Hepatocyte (in vitro differentiated cells): ENCODE data around the gene WDR1. TPM values are rescaled to one million over a fixed set of nuclear protein-coding genes. Genes with fewer than 3 reads are reported as not detected.

ENCODE experiments used
- DNase-seq: peaks from one replicate; pipeline ENCODE4 v3.0.0-alpha.2; 2016; ENCODE audit warnings: low spot score
- H2AFZ ChIP-seq: fragments of 200-600 bp; sonication (generic); 2 replicates; pipeline ENCODE4 v1.6.0; 2016; ENCODE audit warnings: antibody characterized with exemption, mild to moderate bottlenecking
- H3K27ac ChIP-seq: fragments of 200-600 bp; sonication (generic); 2 replicates; pipeline ENCODE4 v1.5.1; 2016; ENCODE audit warnings: mild to moderate bottlenecking
- H3K27me3 ChIP-seq: fragments of 200-600 bp; sonication (generic); 2 replicates; pipeline ENCODE4 v1.6.1; 2016
- H3K36me3 ChIP-seq: fragments of 200-600 bp; sonication (generic); replicated peaks from 2 replicates; pipeline ENCODE4 v1.5.1; 2016; ENCODE audit warnings: low read depth; ENCODE audit not compliant: insufficient read depth
- H3K4me1 ChIP-seq: fragments of 200-600 bp; sonication (generic); 2 replicates; pipeline ENCODE4 v1.5.1; 2016; ENCODE audit warnings: mild to moderate bottlenecking, moderate library complexity; ENCODE audit not compliant: insufficient read depth
- H3K4me2 ChIP-seq: fragments of 200-600 bp; sonication (generic); 2 replicates; pipeline ENCODE4 v1.6.0; 2016
- H3K4me3 ChIP-seq: fragments of 200-600 bp; sonication (generic); 2 replicates; pipeline ENCODE4 v1.5.1; 2016; ENCODE audit warnings: mild to moderate bottlenecking
- H3K79me2 ChIP-seq: fragments of 200-600 bp; sonication (generic); 2 replicates; pipeline ENCODE4 v1.6.0; 2017; ENCODE audit warnings: mild to moderate bottlenecking
- H3K9me2 ChIP-seq: fragments of 200-600 bp; sonication (generic); replicated peaks from 2 replicates; pipeline ENCODE4 v1.6.0; 2017; ENCODE audit warnings: mild to moderate bottlenecking; ENCODE audit not compliant: insufficient read depth
- H3K9me3 ChIP-seq: fragments of 200-600 bp; sonication (generic); 2 replicates; pipeline ENCODE4 v1.5.1; 2016; ENCODE audit warnings: low read depth, mild to moderate bottlenecking
- H4K20me1 ChIP-seq: fragments of 200-600 bp; sonication (generic); 2 replicates; pipeline ENCODE4 v1.6.0; 2016; ENCODE audit warnings: mild to moderate bottlenecking; ENCODE audit not compliant: insufficient read depth, poor library complexity, severe bottlenecking
- CTCF ChIP-seq: fragments of 200-600 bp; sonication (generic); IDR thresholded peaks from 2 replicates; pipeline ENCODE4 v1.5.1; 2016; ENCODE audit warnings: antibody characterized with exemption, mild to moderate bottlenecking; ENCODE audit not compliant: poor library complexity
- EZH2 ChIP-seq: fragments of 200-600 bp; sonication (generic); IDR thresholded peaks from 2 replicates; pipeline ENCODE4 v1.6.1; 2016; ENCODE audit warnings: antibody characterized with exemption, mild to moderate bottlenecking, borderline replicate concordance
- EZH2phosphoT487 ChIP-seq: fragments of 200-600 bp; sonication (generic); IDR thresholded peaks from one replicate; pipeline ENCODE4 v1.6.1; 2018; ENCODE audit warnings: antibody characterized with exemption, mild to moderate bottlenecking, low read depth, moderate library complexity; ENCODE audit not compliant: unreplicated experiment, severe bottlenecking
- WGBS: methylation state at CpG from one replicate; pipeline ENCODE4 v1.1.6; 2016; ENCODE audit warnings: low lambda C conversion rate; ENCODE audit errors: missing lambda C conversion rate; 5-methylcytosine and 5-hydroxymethylcytosine counted together
- polyA plus RNA-seq: library from polyadenylated mRNA; unstranded; fragments of >200 nt; fragmentation: Nextera tagmentation; extraction: Ambion mirVana; gene quantifications from 2 replicates; pipeline ENCODE4 v1.2.1, GENCODE V29; 2016
- total RNA-seq: library from RNA; depleted of rRNA; stranded (reverse); fragments of >200 nt; gene quantifications from 2 replicates; pipeline ENCODE4 v1.2.3, GENCODE V29; 2014

WDR1 gene
- total and polyA plus RNA-seq, 2 experiments from 2014 or later: 176 to 179 TPM

- TF ChIP-seq CTCF: no peak
- no peak for TF ChIP-seq EZH2
- TF ChIP-seq EZH2phosphoT487: no peak
- Histone ChIP-seq H3K4me1 (peaks cover 18% of the 10 kb centered on the region), H4K20me1 (peaks cover 63% of the 10 kb centered on the region), H2AFZ (no peak overlapping the region), H3K9me3 (no peaks in the 10 kb centered on the region), H3K79me2 (peaks cover 76% of the 10 kb centered on the region), H3K27me3 (no peaks in the 10 kb centered on the region), H3K27ac (no peak overlapping the region), H3K4me2 (no peak overlapping the region), H3K36me3 (no peaks in the 10 kb centered on the region), H3K9me2 (no peaks in the 10 kb centered on the region), H3K4me3 (no peak overlapping the region)
- DNase-seq: no peak
- WGBS: 79% methylated on average over 12 of the region's 12 CpGs
Measured at GRCh38 chr4:10113362-10114047, 3.1 kb downstream of the WDR1 start.

GRCh38 chr4:10112658-10113284, 3.8 kb downstream of the WDR1 start:
- Histone ChIP-seq H3K9me2 (no peaks in the 10 kb centered on the region), H3K27me3 (no peaks in the 10 kb centered on the region), H3K36me3 (no peaks in the 10 kb centered on the region), H3K27ac (no peak overlapping the region), H3K9me3 (no peaks in the 10 kb centered on the region), H3K79me2 (peaks cover 83% of the 10 kb centered on the region), H2AFZ (no peak overlapping the region), H3K4me2 (no peak overlapping the region), H3K4me1 (peaks cover 17% of the 10 kb centered on the region), H3K4me3 (no peak overlapping the region), H4K20me1 (peaks cover 71% of the 10 kb centered on the region)
- no peak for TF ChIP-seq CTCF
- TF ChIP-seq EZH2: no peak
- TF ChIP-seq EZH2phosphoT487: no peak
- WGBS: 96% methylated on average over 16 of the region's 16 CpGs
- no peak for DNase-seq

- WGBS: 95% methylated on average over 13 of the region's 13 CpGs
- H3K4me2 ChIP-seq: no peak overlapping the region
- DNase-seq: no peak
- no peak for TF ChIP-seq CTCF
- TF ChIP-seq EZH2: no peak
- no peak for TF ChIP-seq EZH2phosphoT487
- H3K4me1 ChIP-seq: peaks cover 28% of the 10 kb centered on the region
- no peaks in the 10 kb centered on the region for H3K9me3 ChIP-seq
- H3K9me2 ChIP-seq: no peaks in the 10 kb centered on the region
- H3K27ac ChIP-seq: no peak overlapping the region
- no peaks in the 10 kb centered on the region for H3K27me3 ChIP-seq
- H3K4me3 ChIP-seq: no peak overlapping the region
- no peaks in the 10 kb centered on the region for H3K36me3 ChIP-seq
- H3K79me2 ChIP-seq: peaks cover 98% of the 10 kb centered on the region
- H4K20me1 ChIP-seq: peaks cover 86% of the 10 kb centered on the region
- H2AFZ ChIP-seq: no peak overlapping the region
Measured at GRCh38 chr4:10111067-10111801, 5.4 kb downstream of the WDR1 start.
